ENCODE results near the gene CIAO1. TPM values are rescaled to one million over a fixed set of nuclear protein-coding genes. Genes with fewer than 3 reads are reported as not detected.

CIAO1 gene
- total RNA-seq, 1 donor from 2014 or later: 63.7 TPM

GRCh38 chr2:96296925-96297324 lies 30.9 kb downstream of the CIAO1 start:
- no peak for TF ChIP-seq CTCF (IDR thresholded peaks at IDR 0.05; ENCODE audit: unreplicated experiment)
- no peak for DNase-seq (ENCODE audit: low spot score)
- Mint-ChIP-seq H3K27ac (ENCODE audit: unreplicated experiment) (no peak overlapping the region), H3K27me3 (ENCODE audit: unreplicated experiment) (no peaks in the 10 kb centered on the region), H3K9me3 (ENCODE audit: unreplicated experiment) (no peaks in the 10 kb centered on the region), H3K4me3 (ENCODE audit: unreplicated experiment) (no peak overlapping the region), H3K4me1 (ENCODE audit: unreplicated experiment) (peaks cover 4% of the 10 kb centered on the region), H3K36me3 (ENCODE audit: low read depth, unreplicated experiment) (peaks cover 70% of the 10 kb centered on the region)

GRCh38 chr2:96301865-96302264 lies 35.8 kb downstream of the CIAO1 start:
- H3K4me1 Mint-ChIP-seq (ENCODE audit: unreplicated experiment): peaks cover 30% of the 10 kb centered on the region
- H3K4me3 Mint-ChIP-seq (ENCODE audit: unreplicated experiment): peak overlapping the region; percentile 6
- peaks cover 3% of the 10 kb centered on the region for H3K27me3 Mint-ChIP-seq (ENCODE audit: unreplicated experiment)
- TF ChIP-seq CTCF (IDR thresholded peaks at IDR 0.05; ENCODE audit: unreplicated experiment): no peak
- peaks cover 53% of the 10 kb centered on the region for H3K36me3 Mint-ChIP-seq (ENCODE audit: low read depth, unreplicated experiment)
- no peak for DNase-seq (ENCODE audit: low spot score)
- no peak overlapping the region for H3K27ac Mint-ChIP-seq (ENCODE audit: unreplicated experiment)
- no peaks in the 10 kb centered on the region for H3K9me3 Mint-ChIP-seq (ENCODE audit: unreplicated experiment)

GRCh38 chr2:96304606-96305005 lies 38.6 kb downstream of the CIAO1 start:
- H3K4me1 Mint-ChIP-seq (ENCODE audit: unreplicated experiment): peaks cover 26% of the 10 kb centered on the region
- peak overlapping the region; percentile 99 for H3K4me3 Mint-ChIP-seq (ENCODE audit: unreplicated experiment)
- no peaks in the 10 kb centered on the region for H3K9me3 Mint-ChIP-seq (ENCODE audit: unreplicated experiment)
- peaks cover 31% of the 10 kb centered on the region for H3K36me3 Mint-ChIP-seq (ENCODE audit: low read depth, unreplicated experiment)
- TF ChIP-seq CTCF (IDR thresholded peaks at IDR 0.05; ENCODE audit: unreplicated experiment): no peak
- peaks cover 3% of the 10 kb centered on the region for H3K27me3 Mint-ChIP-seq (ENCODE audit: unreplicated experiment)
- H3K27ac Mint-ChIP-seq (ENCODE audit: unreplicated experiment): peak overlapping the region; percentile 95
- DNase-seq (ENCODE audit: low spot score): no peak

GRCh38 chr2:96305091-96305978 lies 39.3 kb downstream of the CIAO1 start, which contains the start of gene SNRNP200:
Gene SNRNP200, minus strand, starts transcription at chr2:96305546. Its CDS starts 109 bp downstream, at chr2:96305437.
- Mint-ChIP-seq H3K9me3 (ENCODE audit: unreplicated experiment) (no peaks in the 10 kb centered on the region), H3K4me3 (ENCODE audit: unreplicated experiment) (peak within 1 kb of the TSS; percentile 99), H3K4me1 (ENCODE audit: unreplicated experiment) (peaks cover 26% of the 10 kb centered on the region), H3K27ac (ENCODE audit: unreplicated experiment) (peak within 1 kb of the TSS; percentile 95), H3K27me3 (ENCODE audit: unreplicated experiment) (peaks cover 6% of the 10 kb centered on the region), H3K36me3 (ENCODE audit: low read depth, unreplicated experiment) (peaks cover 31% of the 10 kb centered on the region)
- DNase-seq (ENCODE audit: low spot score): peak; percentile 67
- no peak for TF ChIP-seq CTCF (IDR thresholded peaks at IDR 0.05; ENCODE audit: unreplicated experiment)

GRCh38 chr2:96305979-96306308 lies 39.9 kb downstream of the CIAO1 start:
- Mint-ChIP-seq H3K27ac (ENCODE audit: unreplicated experiment) (peak overlapping the region; percentile 93), H3K9me3 (ENCODE audit: unreplicated experiment) (no peaks in the 10 kb centered on the region), H3K4me3 (ENCODE audit: unreplicated experiment) (peak overlapping the region; percentile 99), H3K36me3 (ENCODE audit: low read depth, unreplicated experiment) (peaks cover 29% of the 10 kb centered on the region), H3K27me3 (ENCODE audit: unreplicated experiment) (peaks cover 6% of the 10 kb centered on the region), H3K4me1 (ENCODE audit: unreplicated experiment) (peaks cover 26% of the 10 kb centered on the region)
- no peak for DNase-seq (ENCODE audit: low spot score)
- no peak for TF ChIP-seq CTCF (IDR thresholded peaks at IDR 0.05; ENCODE audit: unreplicated experiment)

Measured in endothelial cell (in vitro differentiated cells).